ENCODE data around the gene PEAK1. TPM values are rescaled to one million over a fixed set of nuclear protein-coding genes. Genes with fewer than 3 reads are reported as not detected.
"Not testable (repeated sequence)": the region's sequence is repeated elsewhere in the genome, so short reads cannot be mapped to it uniquely, and the experiment has no call there.

Gene PEAK1
- total RNA-seq, 1 experiment from 2014 or later, result 6.4 TPM

GRCh38 chr15:77209221-77209620 lies 210.7 kb downstream of the PEAK1 start:
- in situ Hi-C loops (cut with HindIII; ENCODE audit: low pct_unique_long_range_greater_than_20kb, low sequenced_read_pairs), result no loop called here
- no peak for DNase-seq (ENCODE audit: low read depth)

GRCh38 chr15:77208241-77208640 lies 211.7 kb downstream of the PEAK1 start:
- in situ Hi-C loops (cut with HindIII; ENCODE audit: low pct_unique_long_range_greater_than_20kb, low sequenced_read_pairs), result no loop called here
- DNase-seq (ENCODE audit: low read depth), result no peak

- no peak for DNase-seq (ENCODE audit: low read depth)
- in situ Hi-C loops (cut with HindIII; ENCODE audit: low pct_unique_long_range_greater_than_20kb, low sequenced_read_pairs), result no loop called here
These were observed 218.2 kb downstream of the PEAK1 start for GRCh38 chr15:77201665-77202064.

GRCh38 chr15:77196381-77196780 lies 223.5 kb downstream of the PEAK1 start:
- in situ Hi-C loops (cut with HindIII; ENCODE audit: low pct_unique_long_range_greater_than_20kb, low sequenced_read_pairs), result no loop called here
- DNase-seq (ENCODE audit: low read depth), result no peak

- in situ Hi-C loops (cut with HindIII; ENCODE audit: low pct_unique_long_range_greater_than_20kb, low sequenced_read_pairs), result no loop called here
- DNase-seq (ENCODE audit: low read depth), result no peak
These were observed 224.3 kb downstream of the PEAK1 start for GRCh38 chr15:77195586-77195985.

GRCh38 chr15:77192451-77192850 lies 227.5 kb downstream of the PEAK1 start:
- in situ Hi-C loops (cut with HindIII; ENCODE audit: low pct_unique_long_range_greater_than_20kb, low sequenced_read_pairs), result no loop called here
- no peak for DNase-seq (ENCODE audit: low read depth)

GRCh38 chr15:77191230-77191834 lies 228.6 kb downstream of the PEAK1 start:
- DNase-seq (ENCODE audit: low read depth), result no peak
- in situ Hi-C loops (cut with HindIII; ENCODE audit: low pct_unique_long_range_greater_than_20kb, low sequenced_read_pairs), result no loop called here

GRCh38 chr15:77187751-77188464 lies 232.0 kb downstream of the PEAK1 start:
- DNase-seq (ENCODE audit: low read depth), result no peak
- in situ Hi-C loops (cut with HindIII; ENCODE audit: low pct_unique_long_range_greater_than_20kb, low sequenced_read_pairs), result no loop called here

- DNase-seq (ENCODE audit: low read depth), result no peak
These were observed 233.3 kb downstream of the PEAK1 start for GRCh38 chr15:77186594-77187011.

GRCh38 chr15:77185242-77185785 lies 234.6 kb downstream of the PEAK1 start:
- no peak for DNase-seq (ENCODE audit: low read depth)
- in situ Hi-C loops (cut with HindIII; ENCODE audit: low pct_unique_long_range_greater_than_20kb, low sequenced_read_pairs), result no loop called here

More at GRCh38 chr15:77186594-77187011, 233.3 kb downstream of the PEAK1 start:
- in situ Hi-C loops (cut with HindIII; ENCODE audit: low pct_unique_long_range_greater_than_20kb, low sequenced_read_pairs), result no loop called here

GRCh38 chr15:77184352-77184751 lies 235.6 kb downstream of the PEAK1 start:
- DNase-seq (ENCODE audit: low read depth); in situ Hi-C loops (cut with HindIII; ENCODE audit: low pct_unique_long_range_greater_than_20kb, low sequenced_read_pairs): not testable (repeated sequence)

GRCh38 chr15:77183066-77183465 lies 236.8 kb downstream of the PEAK1 start:
- no peak for DNase-seq (ENCODE audit: low read depth)
- in situ Hi-C loops (cut with HindIII; ENCODE audit: low pct_unique_long_range_greater_than_20kb, low sequenced_read_pairs), result no loop called here

GRCh38 chr15:77181305-77182074 lies 238.4 kb downstream of the PEAK1 start:
- in situ Hi-C loops (cut with HindIII; ENCODE audit: low pct_unique_long_range_greater_than_20kb, low sequenced_read_pairs), result no loop called here
- DNase-seq (ENCODE audit: low read depth), result no peak

- DNase-seq (ENCODE audit: low read depth), result no peak
- in situ Hi-C loops (cut with HindIII; ENCODE audit: low pct_unique_long_range_greater_than_20kb, low sequenced_read_pairs), result no loop called here
These were observed 239.1 kb downstream of the PEAK1 start for GRCh38 chr15:77180757-77181156.

GRCh38 chr15:77180270-77180669 lies 239.6 kb downstream of the PEAK1 start:
- in situ Hi-C loops (cut with HindIII; ENCODE audit: low pct_unique_long_range_greater_than_20kb, low sequenced_read_pairs), result no loop called here
- DNase-seq (ENCODE audit: low read depth), result no peak

- in situ Hi-C loops (cut with HindIII; ENCODE audit: low pct_unique_long_range_greater_than_20kb, low sequenced_read_pairs), result no loop called here
- DNase-seq (ENCODE audit: low read depth), result no peak
These were observed 240.3 kb downstream of the PEAK1 start for GRCh38 chr15:77179541-77179998.

GRCh38 chr15:77178411-77178810 lies 241.5 kb downstream of the PEAK1 start:
- in situ Hi-C loops (cut with HindIII; ENCODE audit: low pct_unique_long_range_greater_than_20kb, low sequenced_read_pairs), result no loop called here
- no peak for DNase-seq (ENCODE audit: low read depth)

- in situ Hi-C loops (cut with HindIII; ENCODE audit: low pct_unique_long_range_greater_than_20kb, low sequenced_read_pairs); DNase-seq (ENCODE audit: low read depth): not testable (repeated sequence)
These were observed 243.8 kb downstream of the PEAK1 start for GRCh38 chr15:77176148-77176547.

GRCh38 chr15:77173487-77173886 lies 246.4 kb downstream of the PEAK1 start:
- DNase-seq (ENCODE audit: low read depth), result no peak
- in situ Hi-C loops (cut with HindIII; ENCODE audit: low pct_unique_long_range_greater_than_20kb, low sequenced_read_pairs), result no loop called here
